Measurements from ENCODE around the gene PRRC2B.

GRCh38 chr9:131484051-131484445, 90.2 kb downstream of the PRRC2B start:
- TF ChIP-seq POLR2A (IDR thresholded peaks at IDR 0.05) (no peak), CTCF (IDR thresholded peaks at IDR 0.05) (no peak)
